ENCODE results near the gene ANAPC16.

Gene ANAPC16

DNA sequence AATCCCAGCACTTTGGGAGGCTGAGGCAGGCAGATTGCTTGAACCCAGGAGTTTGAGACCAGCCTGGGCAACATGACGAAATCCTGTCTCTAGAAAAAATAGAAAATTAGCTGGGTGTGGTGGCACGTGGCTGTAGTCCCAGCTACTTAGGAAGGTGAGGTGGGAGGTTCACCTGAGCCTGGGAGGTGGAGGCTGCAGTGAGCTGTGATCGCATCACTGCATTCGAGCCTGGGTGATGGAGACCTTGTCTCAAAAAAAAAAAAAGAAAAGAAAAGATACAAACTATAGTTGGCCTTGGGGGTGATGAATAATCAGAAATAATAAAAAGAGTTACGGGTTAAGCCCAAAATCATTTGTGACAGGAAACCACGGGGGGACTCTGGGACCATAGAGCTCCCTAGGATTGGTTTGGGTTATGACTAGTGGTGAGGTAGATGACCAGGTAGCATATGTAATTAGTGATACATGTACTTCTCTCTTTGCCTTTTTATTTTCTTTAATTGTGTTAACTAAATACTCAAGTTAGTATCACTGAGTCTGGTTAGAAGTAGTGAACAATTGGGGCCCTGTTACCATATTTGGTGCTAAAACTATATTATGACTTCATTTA is 10.7 kb downstream of the ANAPC16 start:
- Histone ChIP-seq H3K9me3 (ENCODE audit: control insufficient read depth, low read length) (no peaks in the 10 kb centered on the region), H3K36me3 (ENCODE audit: control insufficient read depth, insufficient read depth, low read length) (peaks cover 21% of the 10 kb centered on the region), H3K27ac (ENCODE audit: insufficient read depth, low read length, poor library complexity, severe bottlenecking) (no peak overlapping the region), H3K27me3 (replicated peaks; ENCODE audit: control insufficient read depth, insufficient read depth, low read length, poor library complexity, severe bottlenecking) (no peaks in the 10 kb centered on the region), H3K4me3 (ENCODE audit: insufficient read depth, low read depth, low read length, poor library complexity, severe bottlenecking) (no peak overlapping the region), H3K4me1 (ENCODE audit: control insufficient read depth, insufficient read depth, low read length, poor library complexity, severe bottlenecking) (peaks cover 7% of the 10 kb centered on the region)
- DNase-seq, result no peak

DNA sequence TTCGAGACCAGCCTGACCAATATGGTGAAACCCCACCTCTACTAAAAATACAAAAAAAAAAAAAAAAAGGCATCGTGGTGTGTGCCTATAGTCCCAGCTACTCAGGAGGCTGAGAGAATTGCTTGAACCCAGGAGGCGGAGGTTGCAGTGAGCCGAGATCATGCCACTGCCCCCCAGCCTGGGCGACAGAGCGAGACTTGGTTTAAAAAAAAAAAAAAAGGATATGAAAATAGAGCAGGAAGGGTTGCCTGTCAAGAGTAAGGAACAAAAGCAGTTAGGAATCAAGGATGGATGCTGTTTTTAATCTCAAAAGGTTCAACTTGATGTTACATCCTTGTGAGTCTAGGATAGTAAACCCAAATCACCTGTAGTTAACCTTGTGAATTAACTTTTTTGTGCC is 12.0 kb downstream of the ANAPC16 start:
- Histone ChIP-seq H3K27me3 (replicated peaks; ENCODE audit: control insufficient read depth, insufficient read depth, low read length, poor library complexity, severe bottlenecking) (no peaks in the 10 kb centered on the region), H3K4me3 (ENCODE audit: insufficient read depth, low read depth, low read length, poor library complexity, severe bottlenecking) (no peak overlapping the region), H3K9me3 (ENCODE audit: control insufficient read depth, low read length) (no peaks in the 10 kb centered on the region), H3K27ac (ENCODE audit: insufficient read depth, low read length, poor library complexity, severe bottlenecking) (no peak overlapping the region), H3K36me3 (ENCODE audit: control insufficient read depth, insufficient read depth, low read length) (peaks cover 24% of the 10 kb centered on the region), H3K4me1 (ENCODE audit: control insufficient read depth, insufficient read depth, low read length, poor library complexity, severe bottlenecking) (peaks cover 7% of the 10 kb centered on the region)
- no peak for DNase-seq

GRCh38 chr10:72228318-72228751 is 12.5 kb downstream of the ANAPC16 start:
- Histone ChIP-seq H3K4me3 (ENCODE audit: insufficient read depth, low read depth, low read length, poor library complexity, severe bottlenecking) (no peak overlapping the region), H3K4me1 (ENCODE audit: control insufficient read depth, insufficient read depth, low read length, poor library complexity, severe bottlenecking) (peaks cover 7% of the 10 kb centered on the region), H3K9me3 (ENCODE audit: control insufficient read depth, low read length) (no peaks in the 10 kb centered on the region), H3K27ac (ENCODE audit: insufficient read depth, low read length, poor library complexity, severe bottlenecking) (no peak overlapping the region), H3K27me3 (replicated peaks; ENCODE audit: control insufficient read depth, insufficient read depth, low read length, poor library complexity, severe bottlenecking) (no peaks in the 10 kb centered on the region), H3K36me3 (ENCODE audit: control insufficient read depth, insufficient read depth, low read length) (peaks cover 29% of the 10 kb centered on the region)
- no peak for DNase-seq

GRCh38 chr10:72229261-72230251 is 13.7 kb downstream of the ANAPC16 start:
- H3K4me1 ChIP-seq (ENCODE audit: control insufficient read depth, insufficient read depth, low read length, poor library complexity, severe bottlenecking), result peaks cover 7% of the 10 kb centered on the region
- H3K27ac ChIP-seq (ENCODE audit: insufficient read depth, low read length, poor library complexity, severe bottlenecking), result no peak overlapping the region
- H3K4me3 ChIP-seq (ENCODE audit: insufficient read depth, low read depth, low read length, poor library complexity, severe bottlenecking), result no peak overlapping the region
- no peaks in the 10 kb centered on the region for H3K27me3 ChIP-seq (replicated peaks; ENCODE audit: control insufficient read depth, insufficient read depth, low read length, poor library complexity, severe bottlenecking)
- no peaks in the 10 kb centered on the region for H3K9me3 ChIP-seq (ENCODE audit: control insufficient read depth, low read length)
- DNase-seq, result no peak
- H3K36me3 ChIP-seq (ENCODE audit: control insufficient read depth, insufficient read depth, low read length), result peaks cover 31% of the 10 kb centered on the region

DNA sequence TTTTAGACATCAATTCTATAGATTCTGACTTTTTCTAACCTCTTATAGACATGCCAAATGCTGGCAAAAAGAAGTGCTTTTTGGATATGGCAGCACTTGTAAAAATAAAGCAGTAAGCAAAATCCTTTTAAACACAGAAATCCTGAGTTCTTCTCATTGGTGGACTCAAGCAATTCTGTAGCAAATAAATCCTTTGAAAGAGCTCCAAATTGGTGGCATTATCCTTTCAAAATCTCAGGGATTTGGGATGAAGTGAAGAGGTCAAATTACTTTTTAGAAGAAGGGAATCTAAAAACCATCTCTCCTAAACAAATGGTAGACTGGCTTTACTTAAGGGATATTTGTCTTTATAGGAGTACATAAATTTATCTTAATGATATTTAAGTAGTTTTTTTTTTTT is 17.8 kb downstream of the ANAPC16 start:
- H3K36me3 ChIP-seq (ENCODE audit: control insufficient read depth, insufficient read depth, low read length), result peaks cover 46% of the 10 kb centered on the region
- H3K9me3 ChIP-seq (ENCODE audit: control insufficient read depth, low read length), result no peaks in the 10 kb centered on the region
- no peak overlapping the region for H3K4me3 ChIP-seq (ENCODE audit: insufficient read depth, low read depth, low read length, poor library complexity, severe bottlenecking)
- H3K4me1 ChIP-seq (ENCODE audit: control insufficient read depth, insufficient read depth, low read length, poor library complexity, severe bottlenecking), result peaks cover 2% of the 10 kb centered on the region
- DNase-seq, result no peak
- H3K27me3 ChIP-seq (replicated peaks; ENCODE audit: control insufficient read depth, insufficient read depth, low read length, poor library complexity, severe bottlenecking), result no peaks in the 10 kb centered on the region
- H3K27ac ChIP-seq (ENCODE audit: insufficient read depth, low read length, poor library complexity, severe bottlenecking), result no peak overlapping the region

DNA sequence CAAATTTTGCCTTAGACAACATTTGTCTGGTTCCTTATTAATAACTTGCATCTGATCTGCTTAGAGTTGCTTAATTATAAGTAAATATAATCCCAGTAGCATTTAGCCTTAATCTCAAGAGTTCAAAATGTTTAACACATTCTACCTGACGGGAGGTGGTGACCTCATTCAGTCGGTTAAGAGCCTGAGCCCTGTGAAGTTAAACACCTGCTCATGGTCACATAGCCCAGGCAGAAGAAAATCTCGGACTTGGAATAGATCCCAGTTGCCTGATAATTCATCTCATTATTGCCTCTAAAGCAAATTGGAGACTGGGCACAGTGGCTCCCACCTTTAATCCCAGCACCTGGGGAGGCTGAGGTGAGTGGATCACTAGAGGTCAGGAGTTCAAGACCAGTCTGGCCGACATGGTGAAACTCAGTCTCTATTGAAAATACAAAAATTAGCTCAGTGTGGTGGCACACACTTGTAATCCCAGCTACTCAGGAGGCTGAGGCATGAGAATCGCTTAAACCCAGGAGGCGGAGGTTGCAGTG is 18.8 kb downstream of the ANAPC16 start:
- Histone ChIP-seq H3K27ac (ENCODE audit: insufficient read depth, low read length, poor library complexity, severe bottlenecking) (no peak overlapping the region), H3K4me1 (ENCODE audit: control insufficient read depth, insufficient read depth, low read length, poor library complexity, severe bottlenecking) (no peaks in the 10 kb centered on the region), H3K9me3 (ENCODE audit: control insufficient read depth, low read length) (no peaks in the 10 kb centered on the region), H3K4me3 (ENCODE audit: insufficient read depth, low read depth, low read length, poor library complexity, severe bottlenecking) (no peak overlapping the region), H3K27me3 (replicated peaks; ENCODE audit: control insufficient read depth, insufficient read depth, low read length, poor library complexity, severe bottlenecking) (no peaks in the 10 kb centered on the region), H3K36me3 (ENCODE audit: control insufficient read depth, insufficient read depth, low read length) (peaks cover 46% of the 10 kb centered on the region)
- DNase-seq, result no peak

GRCh38 chr10:72235544-72236279 is 19.9 kb downstream of the ANAPC16 start:
- Histone ChIP-seq H3K27ac (ENCODE audit: insufficient read depth, low read length, poor library complexity, severe bottlenecking) (no peak overlapping the region), H3K36me3 (ENCODE audit: control insufficient read depth, insufficient read depth, low read length) (peaks cover 45% of the 10 kb centered on the region), H3K4me1 (ENCODE audit: control insufficient read depth, insufficient read depth, low read length, poor library complexity, severe bottlenecking) (no peaks in the 10 kb centered on the region), H3K27me3 (replicated peaks; ENCODE audit: control insufficient read depth, insufficient read depth, low read length, poor library complexity, severe bottlenecking) (no peaks in the 10 kb centered on the region), H3K9me3 (ENCODE audit: control insufficient read depth, low read length) (no peaks in the 10 kb centered on the region), H3K4me3 (ENCODE audit: insufficient read depth, low read depth, low read length, poor library complexity, severe bottlenecking) (no peak overlapping the region)
- DNase-seq, result no peak

- Histone ChIP-seq H3K9me3 (ENCODE audit: control insufficient read depth, low read length) (no peaks in the 10 kb centered on the region), H3K4me1 (ENCODE audit: control insufficient read depth, insufficient read depth, low read length, poor library complexity, severe bottlenecking) (peaks cover 8% of the 10 kb centered on the region), H3K36me3 (ENCODE audit: control insufficient read depth, insufficient read depth, low read length) (peaks cover 26% of the 10 kb centered on the region), H3K27ac (ENCODE audit: insufficient read depth, low read length, poor library complexity, severe bottlenecking) (no peak overlapping the region), H3K4me3 (ENCODE audit: insufficient read depth, low read depth, low read length, poor library complexity, severe bottlenecking) (no peak overlapping the region), H3K27me3 (replicated peaks; ENCODE audit: control insufficient read depth, insufficient read depth, low read length, poor library complexity, severe bottlenecking) (no peaks in the 10 kb centered on the region)
- DNase-seq, result no peak
Measured at GRCh38 chr10:72238392-72239175, 22.8 kb downstream of the ANAPC16 start.

- no peak for DNase-seq
- H3K27me3 ChIP-seq (replicated peaks; ENCODE audit: control insufficient read depth, insufficient read depth, low read length, poor library complexity, severe bottlenecking), result no peaks in the 10 kb centered on the region
- peaks cover 19% of the 10 kb centered on the region for H3K36me3 ChIP-seq (ENCODE audit: control insufficient read depth, insufficient read depth, low read length)
- H3K9me3 ChIP-seq (ENCODE audit: control insufficient read depth, low read length), result no peaks in the 10 kb centered on the region
- H3K27ac ChIP-seq (ENCODE audit: insufficient read depth, low read length, poor library complexity, severe bottlenecking), result no peak overlapping the region
- H3K4me3 ChIP-seq (ENCODE audit: insufficient read depth, low read depth, low read length, poor library complexity, severe bottlenecking), result no peak overlapping the region
- H3K4me1 ChIP-seq (ENCODE audit: control insufficient read depth, insufficient read depth, low read length, poor library complexity, severe bottlenecking), result peaks cover 16% of the 10 kb centered on the region
Measured at GRCh38 chr10:72239409-72239808, 23.6 kb downstream of the ANAPC16 start.

All from effector memory CD4-positive, alpha-beta T cell (primary cell).